GM19193 (cell line): ENCODE measurements around the gene FGF3.

Source experiments
- POLR2A ChIP-seq: IDR thresholded peaks from 4 replicates; pipeline ENCODE4 v1.6.1; 2011; ENCODE audit not compliant: insufficient read depth, insufficient read length; ENCODE audit errors: extremely low read depth

FGF3 gene

DNA sequence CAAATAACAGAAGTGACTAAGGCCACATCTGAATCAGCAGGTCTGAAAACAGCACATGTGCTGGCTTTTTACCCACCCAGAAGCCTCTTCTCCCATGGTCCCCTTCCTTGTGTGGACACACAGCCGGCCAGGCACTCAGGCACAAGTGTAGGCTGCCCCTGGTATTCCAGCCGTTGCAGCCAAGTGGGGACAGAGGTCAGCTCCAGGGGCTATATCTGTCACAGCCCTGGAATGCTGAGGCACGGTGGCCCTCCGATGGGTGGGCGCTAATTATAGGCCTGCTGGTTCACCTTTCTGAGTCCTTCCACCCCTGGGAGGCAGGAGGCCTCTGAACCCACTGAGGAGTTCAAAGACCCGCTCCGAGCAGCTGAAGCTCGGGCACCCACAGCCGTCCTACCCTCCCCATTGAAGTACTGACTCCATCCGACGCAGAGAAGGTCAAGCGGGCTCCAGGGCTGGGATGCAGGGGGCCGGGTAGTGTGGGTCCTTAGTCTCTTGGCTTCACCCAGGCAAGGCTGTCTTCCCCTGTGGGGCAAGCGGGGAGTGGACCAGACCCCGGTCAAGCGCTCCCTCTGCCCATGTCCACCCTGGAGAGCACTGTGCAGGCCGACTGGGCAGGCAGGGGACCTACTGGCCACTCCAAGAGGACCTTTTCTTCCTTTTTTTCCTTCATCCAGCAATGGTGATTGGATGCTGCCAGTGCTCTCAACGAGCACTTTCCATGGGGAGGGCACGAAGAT is 14.3 kb downstream of the FGF3 start:
- no peak for TF ChIP-seq POLR2A

DNA sequence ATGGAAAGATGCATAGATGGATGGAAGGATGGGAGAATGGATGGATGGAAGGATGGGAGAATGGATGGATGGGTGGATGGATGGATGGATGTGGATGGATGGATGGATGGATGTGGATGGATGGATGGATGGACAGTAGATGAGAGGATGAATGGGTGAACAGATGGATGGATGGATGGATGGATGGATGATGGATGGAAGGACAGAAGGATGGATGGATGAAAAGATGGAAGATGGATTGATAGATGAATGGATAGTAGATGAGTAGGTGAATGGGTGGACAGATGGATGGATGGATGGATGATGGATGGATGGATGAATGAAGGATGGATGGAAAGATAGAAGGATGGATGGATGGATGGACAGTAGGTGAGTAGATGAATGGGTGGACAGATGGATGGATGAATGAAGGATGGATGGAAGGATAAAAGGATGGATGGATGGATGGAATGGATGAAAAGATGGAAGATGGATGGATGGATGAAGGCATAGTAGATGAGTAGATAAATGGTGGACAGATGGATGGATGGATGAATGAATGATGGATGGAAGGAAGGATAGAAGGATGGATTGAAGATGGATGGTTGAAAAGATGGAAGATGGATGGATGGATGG is 15.5 kb downstream of the FGF3 start:
- no peak for TF ChIP-seq POLR2A

DNA sequence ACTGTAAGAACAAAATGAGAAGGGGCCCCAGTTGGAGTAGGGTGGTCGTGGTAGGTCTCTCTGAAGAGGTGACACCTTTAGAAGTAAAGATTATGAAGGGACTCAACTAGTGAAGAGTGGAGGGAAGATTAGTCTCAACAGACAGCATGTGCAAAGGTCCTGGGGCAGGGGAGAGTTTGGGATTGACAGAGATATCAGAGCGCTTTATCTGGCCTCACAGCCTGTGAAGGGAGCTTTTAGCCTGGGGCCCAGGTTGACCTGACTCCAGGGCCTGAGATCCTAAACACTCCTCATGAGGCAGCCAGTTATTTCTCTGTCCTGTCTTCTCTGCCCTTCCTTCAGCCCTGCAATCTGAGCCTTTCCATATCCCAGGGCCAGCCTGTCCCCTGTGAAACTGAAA is 16.2 kb downstream of the FGF3 start:
- no peak for TF ChIP-seq POLR2A

DNA sequence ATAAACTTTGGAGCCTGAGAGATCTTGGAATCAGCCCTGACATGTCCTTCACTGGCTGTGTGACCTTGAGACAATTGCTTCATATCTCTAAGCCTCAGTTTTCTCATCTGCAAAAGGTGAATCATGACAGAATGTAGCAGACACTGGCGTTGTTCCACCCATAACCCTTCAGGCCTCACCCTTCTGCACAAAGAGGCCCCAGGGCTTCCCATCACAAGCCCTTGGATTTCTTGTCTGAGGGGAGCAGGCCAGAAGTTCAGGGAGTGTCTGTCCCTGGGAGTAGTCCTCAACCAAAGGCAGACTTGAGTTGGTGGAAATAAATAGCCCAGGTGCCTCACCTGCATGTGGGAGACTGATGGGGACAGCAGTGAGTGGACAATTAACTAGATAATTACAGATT is 16.6 kb downstream of the FGF3 start:
- TF ChIP-seq POLR2A, result no peak

DNA sequence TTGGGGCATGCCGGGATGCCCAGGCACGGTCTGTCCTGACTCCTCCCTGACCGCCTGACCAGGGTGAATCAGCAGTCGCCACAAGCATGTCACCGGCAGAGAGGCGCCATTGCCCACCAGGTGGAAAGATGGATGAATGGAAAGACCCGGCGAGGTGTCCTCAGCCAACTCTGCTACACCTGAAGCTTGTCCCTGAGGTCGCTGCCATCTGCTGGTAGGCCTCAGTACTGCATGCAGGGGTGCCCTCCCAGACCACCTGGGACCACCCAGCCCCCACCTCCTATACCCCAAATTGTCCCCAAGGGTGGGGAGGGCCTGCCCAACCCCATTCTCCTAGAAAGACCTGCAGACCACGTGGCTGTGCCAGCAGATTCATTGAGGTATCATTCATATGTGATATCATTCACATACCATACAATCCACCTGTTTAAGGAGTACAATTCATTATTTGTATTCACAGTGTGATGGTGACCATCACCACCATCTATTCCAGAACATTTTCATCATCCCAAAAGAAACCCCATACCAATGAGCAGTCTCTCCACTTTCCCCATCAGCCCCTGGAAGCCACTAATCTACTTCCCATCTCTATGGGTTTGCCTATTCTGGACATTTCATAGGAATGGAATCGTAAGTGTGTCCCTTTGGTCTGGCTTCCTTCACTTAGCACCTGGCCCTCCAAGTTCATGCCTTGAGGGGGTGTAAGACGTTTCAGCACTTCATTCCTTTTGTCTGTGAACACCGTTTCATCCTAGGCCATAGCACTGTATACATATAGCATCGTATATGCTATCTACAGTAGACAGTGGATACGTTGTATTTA is 17.5 kb downstream of the FGF3 start:
- TF ChIP-seq POLR2A, result no peak

DNA sequence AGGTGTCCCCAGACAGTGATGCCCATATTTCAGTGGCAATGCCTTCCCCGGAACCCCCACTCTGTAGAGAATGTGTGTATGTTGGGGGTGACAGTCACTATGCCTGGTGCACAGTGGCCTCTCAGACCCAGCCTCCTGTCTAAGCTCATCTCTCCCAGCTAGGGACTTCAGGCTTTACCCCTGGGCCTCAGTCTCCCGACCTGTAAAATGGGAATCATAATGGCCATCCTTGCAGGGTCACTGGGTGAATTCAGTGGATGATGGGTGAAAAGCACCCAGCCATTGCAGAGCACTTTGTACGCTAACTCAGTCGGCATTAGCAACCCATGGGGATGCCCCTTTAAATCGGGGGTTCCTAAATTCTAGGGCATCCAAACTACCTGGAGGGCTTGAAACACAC is 18.9 kb downstream of the FGF3 start:
- TF ChIP-seq POLR2A, result no peak

DNA sequence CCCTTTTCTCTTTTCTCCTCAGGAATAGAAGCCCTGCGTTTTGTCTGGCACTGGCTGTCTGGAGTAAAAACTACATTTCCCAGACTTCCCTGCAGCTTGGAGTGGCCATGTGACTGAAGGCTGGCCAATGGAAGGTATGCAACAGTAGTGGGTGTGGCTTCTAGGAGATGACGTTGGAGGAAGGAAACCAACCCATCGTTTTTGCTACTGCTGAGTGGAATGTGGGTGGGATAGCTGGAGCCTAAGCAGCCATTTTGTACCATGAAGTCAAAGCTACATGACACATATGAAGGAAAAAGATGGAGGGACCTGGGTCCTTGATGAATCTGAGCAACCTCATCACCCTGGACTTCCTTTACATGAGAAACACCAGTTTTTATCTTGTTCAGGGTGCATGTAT is 19.6 kb downstream of the FGF3 start:
- TF ChIP-seq POLR2A, result no peak

DNA sequence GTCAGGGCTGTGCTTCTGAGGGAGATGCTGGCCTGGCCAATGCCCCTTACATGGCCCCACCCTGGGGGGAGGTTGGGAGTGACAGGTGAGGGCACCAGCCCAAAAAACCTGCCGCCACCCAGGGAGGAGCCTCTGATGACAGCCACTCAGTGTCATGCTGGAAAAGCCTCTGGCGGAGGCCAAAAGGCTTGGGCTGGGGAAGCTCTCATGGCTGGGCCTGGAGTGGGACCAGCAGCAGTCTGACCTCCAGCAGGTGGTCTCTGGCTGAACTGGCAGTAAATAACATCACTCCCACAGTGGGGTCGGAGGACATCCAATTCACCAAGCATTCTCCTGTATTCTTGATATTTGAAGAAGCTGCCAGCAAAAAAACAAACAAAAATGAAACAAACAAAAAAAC is 20.1 kb downstream of the FGF3 start:
- TF ChIP-seq POLR2A, result no peak

DNA sequence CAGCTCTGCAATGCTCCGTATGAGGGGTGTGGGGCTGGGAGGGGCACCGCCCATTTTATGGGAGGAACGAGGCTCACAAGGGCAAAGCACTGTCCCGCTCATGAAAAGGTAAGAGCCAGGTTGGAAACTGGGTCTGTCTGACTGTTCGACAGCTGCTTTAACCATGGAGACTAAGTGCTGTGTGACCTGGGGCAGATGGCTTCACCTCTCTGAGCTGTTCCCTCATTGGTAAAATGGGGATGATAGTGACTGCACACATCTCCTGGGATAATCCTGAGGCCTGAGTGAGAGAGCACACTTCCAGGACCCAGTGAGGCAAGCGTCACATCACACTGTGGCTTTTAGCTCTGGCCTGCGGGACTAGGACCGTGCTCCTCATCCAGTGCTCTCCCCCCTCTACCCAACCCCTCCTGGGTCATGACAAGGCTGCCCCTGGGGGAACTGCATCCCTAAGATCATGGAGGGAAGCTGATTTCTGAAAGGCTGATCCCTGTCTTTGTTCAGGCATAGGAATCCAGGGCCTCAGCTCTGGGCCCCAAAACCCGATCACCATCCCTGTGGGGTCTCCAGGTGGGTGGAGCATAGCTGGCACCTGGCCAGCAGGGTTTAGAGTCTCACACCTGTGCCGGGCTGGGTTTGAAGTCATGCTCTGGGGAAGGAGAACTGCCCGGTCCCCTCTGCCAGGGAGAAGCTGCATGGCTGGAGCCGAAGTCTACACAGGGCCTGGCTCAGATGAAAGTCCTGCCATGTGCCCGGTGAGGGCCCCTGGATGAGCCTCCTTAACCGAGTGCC is 21.3 kb downstream of the FGF3 start:
- no peak for TF ChIP-seq POLR2A

DNA sequence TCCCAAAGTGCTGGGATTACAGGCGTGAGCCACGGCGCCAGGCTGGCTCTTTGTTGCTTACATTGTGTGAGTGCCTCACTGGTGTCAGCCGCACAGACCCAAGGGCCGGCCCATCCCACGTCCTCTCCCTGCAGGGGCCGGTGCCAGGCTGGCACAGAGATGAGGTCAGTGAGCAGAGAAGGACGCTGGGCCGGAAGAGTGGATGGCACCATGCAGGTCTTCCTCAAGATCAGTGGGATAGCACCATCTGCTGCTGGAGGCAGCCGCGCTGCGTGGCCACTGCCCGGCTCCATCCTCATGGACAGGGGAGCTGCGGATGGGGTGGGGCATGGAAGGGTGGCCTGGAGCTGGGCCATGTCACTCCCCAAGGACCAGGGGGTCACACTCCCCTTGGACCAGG is 22.1 kb downstream of the FGF3 start:
- no peak for TF ChIP-seq POLR2A

DNA sequence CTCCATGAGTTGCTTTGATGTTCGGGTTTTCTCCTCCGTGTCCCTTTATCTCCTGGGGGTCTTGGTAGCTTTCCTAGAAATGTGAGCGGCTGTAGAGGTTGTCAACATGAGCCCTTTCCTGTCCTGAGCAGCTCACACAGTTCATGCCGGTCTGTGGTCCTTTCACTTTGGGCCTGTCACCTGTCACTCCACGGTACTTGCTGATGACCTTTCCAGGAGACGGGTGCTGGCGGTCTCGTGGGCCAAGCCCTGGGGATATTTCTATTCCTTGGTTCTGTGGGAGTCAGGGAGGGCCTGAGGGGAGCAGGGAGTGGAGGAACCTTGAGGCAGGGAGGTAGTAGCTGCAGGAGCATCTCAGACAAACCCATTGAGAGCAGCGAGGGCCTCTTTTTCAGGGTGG is 23.2 kb downstream of the FGF3 start:
- TF ChIP-seq POLR2A, result no peak

DNA sequence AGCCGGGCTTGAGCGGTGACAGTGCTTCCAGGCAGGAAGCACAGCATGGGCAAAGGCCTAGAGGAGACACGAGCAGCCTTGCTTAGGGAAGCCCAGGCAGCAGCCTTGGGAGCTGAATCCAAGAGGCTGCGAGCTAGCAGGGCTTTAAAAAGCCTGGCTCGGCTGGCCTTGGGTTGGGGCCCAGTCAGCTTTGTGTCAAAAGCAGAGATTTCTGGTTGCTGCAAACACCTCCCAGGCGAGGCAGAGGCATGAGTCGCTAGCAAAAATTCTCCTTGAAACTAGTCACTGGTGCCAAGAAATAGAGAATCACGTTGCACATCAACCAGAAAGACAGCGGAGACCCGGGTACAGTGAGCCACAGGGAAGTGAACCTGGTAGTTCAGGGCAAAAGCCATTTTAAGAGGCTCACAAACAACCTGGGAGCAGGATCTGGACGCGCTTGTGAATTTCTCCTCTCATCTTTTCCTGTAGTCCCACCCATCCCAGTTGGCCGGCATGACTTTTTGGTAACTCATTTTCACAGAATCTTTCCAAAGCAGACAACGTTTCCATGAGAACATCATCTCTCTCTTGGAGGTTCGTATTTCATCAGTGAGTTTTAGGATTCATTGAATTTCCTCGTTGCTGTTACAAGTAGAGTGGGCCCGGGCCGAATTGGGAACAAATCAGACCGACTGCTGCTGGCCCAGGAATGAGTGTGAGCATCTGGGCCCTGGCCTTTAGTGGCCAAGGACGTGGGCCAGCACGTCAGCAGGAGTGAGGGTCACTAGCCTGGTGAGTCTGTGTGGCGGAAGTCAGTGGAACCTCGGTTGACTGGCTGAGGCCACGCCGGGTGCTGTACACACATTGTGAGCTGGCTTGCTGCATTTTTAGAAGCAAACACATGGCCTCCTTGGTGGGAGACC is 27.7 kb downstream of the FGF3 start:
- TF ChIP-seq POLR2A, result no peak

DNA sequence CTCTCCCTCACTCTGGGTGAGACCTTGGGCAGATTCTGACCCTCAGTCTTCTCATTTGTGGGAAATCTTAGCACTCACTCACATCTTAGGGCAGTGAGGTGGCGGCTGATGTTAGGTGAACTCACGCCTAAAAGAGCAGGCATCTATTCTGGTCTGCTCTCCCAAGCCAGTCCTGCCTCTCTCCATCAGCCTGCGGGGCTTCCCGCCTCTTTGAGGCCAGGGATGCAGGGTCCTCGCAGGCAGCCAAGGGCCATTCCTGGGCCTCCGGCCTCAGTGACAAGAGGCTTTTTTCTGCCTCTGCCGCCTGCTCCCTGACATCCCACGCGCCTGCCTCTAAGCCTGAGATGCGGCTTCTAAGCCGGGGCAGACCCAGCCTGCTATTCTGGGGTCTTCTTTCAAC is 30.3 kb downstream of the FGF3 start:
- TF ChIP-seq POLR2A, result no peak

DNA sequence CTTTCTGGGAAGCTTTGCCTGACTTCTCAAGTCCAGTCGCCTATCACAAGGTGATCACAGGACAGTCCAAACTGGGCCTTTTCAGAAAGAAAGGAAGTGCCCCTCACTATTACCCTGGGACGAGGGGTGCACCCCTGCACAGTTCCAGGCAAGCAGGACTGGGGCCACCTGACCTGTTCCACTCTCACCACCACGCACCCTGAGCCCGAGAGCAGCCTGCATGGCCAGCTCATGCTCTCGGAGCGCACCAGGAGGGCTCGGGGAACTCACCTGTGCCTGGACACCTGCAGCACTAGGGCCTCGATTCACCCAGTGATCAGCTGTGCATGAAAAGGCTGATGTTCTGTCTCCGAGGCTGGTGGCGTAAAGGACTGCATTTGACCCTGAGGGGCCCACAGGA is 31.3 kb downstream of the FGF3 start:
- TF ChIP-seq POLR2A, result no peak

DNA sequence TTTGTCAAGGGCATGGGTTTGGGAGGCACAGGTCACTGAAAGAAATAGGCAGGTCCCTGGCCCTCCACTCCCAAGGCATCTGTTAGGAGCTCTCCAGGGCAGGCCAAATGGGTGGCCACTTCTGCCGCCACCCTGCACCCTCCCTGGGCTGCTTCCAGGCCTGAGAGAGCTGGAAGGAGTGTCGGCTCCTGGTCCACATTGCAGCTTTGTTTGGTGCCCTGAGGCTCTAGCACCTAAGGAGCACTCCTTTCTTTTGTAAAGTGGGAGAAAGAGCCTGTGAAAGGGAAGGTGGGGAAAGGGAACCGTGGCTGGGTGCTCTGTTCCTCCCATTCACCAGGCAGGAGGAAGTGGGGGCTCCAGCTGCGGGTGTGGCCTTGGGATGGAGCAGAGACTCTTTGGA is 31.8 kb downstream of the FGF3 start:
- no peak for TF ChIP-seq POLR2A

DNA sequence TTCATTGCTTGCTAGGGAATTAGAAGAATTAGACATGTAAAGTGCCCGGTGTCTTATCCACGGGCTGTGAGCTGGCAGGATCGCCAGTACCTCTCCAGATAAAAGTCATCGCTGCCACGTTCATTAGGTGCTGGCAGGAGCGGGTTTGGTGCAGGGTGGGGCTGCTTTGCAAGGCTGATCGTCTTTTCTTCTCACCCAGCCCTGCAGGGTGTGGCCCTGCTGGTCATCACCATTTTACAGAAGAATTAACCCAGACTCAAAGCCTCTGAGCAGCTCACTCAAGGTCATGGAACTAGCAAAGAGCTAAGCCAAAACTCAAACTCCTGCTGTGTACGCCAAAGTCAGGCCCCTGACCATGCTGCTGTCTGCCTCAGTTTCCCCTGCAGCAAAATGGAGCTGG is 38.0 kb downstream of the FGF3 start:
- TF ChIP-seq POLR2A, result no peak
